H1 (cell line): ENCODE data around the gene SEC14L3. TPM values are rescaled to one million over a fixed set of nuclear protein-coding genes. Genes with fewer than 3 reads are reported as not detected.

Source experiments
- CTCF ChIA-PET: fragments of 300-600 bp; sonication (Branson Sonifier 250); formaldehyde crosslinking; loops from one replicate; lab custom pipeline; 2021; ENCODE audit not compliant: partially characterized antibody; lab: Charles Lee
- POLR2A ChIA-PET: fragments of 300-600 bp; sonication (Branson Sonifier 250); formaldehyde crosslinking; loops from one replicate; lab custom pipeline; 2021; ENCODE audit warnings: inconsistent platforms; ENCODE audit not compliant: partially characterized antibody; lab: Charles Lee
- DNase-seq, 2 experiments: peaks; one replicate each; pipeline versions ENCODE4 v3.0.0 to v3.0.0-alpha.2; 2010 to 2022; ENCODE audit warnings: low spot score in 2 of 2, low read depth in 1 of 2, mixed read lengths in 1 of 2
- FAIRE-seq: peaks from 2 replicates; lab custom pipeline; 2011; peaks lifted over from hg19 to GRCh38; lab: Jason Lieb, UNC
- H2AFZ ChIP-seq: 2 replicates; pipeline ENCODE4 v1.8.1; 2012; ENCODE audit warnings: low read length, inconsistent platforms
- H2AK5ac ChIP-seq: 2 replicates; pipeline ENCODE4 v1.6.1; 2013; ENCODE audit warnings: low read depth, low read length
- H2BK120ac ChIP-seq: replicated peaks from 2 replicates; pipeline ENCODE3; 2013; ENCODE audit warnings: low read depth, low read length, inconsistent platforms
- H2BK12ac ChIP-seq: 2 replicates; pipeline ENCODE4 v1.6.1; 2013; ENCODE audit warnings: low read depth, low read length
- H2BK15ac ChIP-seq: 2 replicates; pipeline ENCODE4 v1.6.1; 2013; ENCODE audit warnings: low read length
- H2BK20ac ChIP-seq: 2 replicates; pipeline ENCODE4 v1.6.1; 2013; ENCODE audit warnings: low read length
- H2BK5ac ChIP-seq: 2 replicates; pipeline ENCODE4 v1.6.1; 2013; ENCODE audit warnings: low read depth, low read length
- H3K14ac ChIP-seq: 2 replicates; pipeline ENCODE4 v1.6.1; 2013; ENCODE audit warnings: inconsistent platforms; ENCODE audit not compliant: insufficient read length
- H3K18ac ChIP-seq: 2 replicates; pipeline ENCODE4 v1.6.1; 2013; ENCODE audit warnings: low read length; ENCODE audit errors: extremely low read depth
- H3K23ac ChIP-seq: 2 replicates; pipeline ENCODE4 v1.6.1; 2013; ENCODE audit warnings: inconsistent platforms; ENCODE audit not compliant: insufficient read length
- H3K23me2 ChIP-seq: 2 replicates; pipeline ENCODE4 v1.6.1; 2013; ENCODE audit warnings: low read depth, low read length
- H3K27ac ChIP-seq: 2 replicates; pipeline ENCODE4 v1.6.1; 2011; ENCODE audit warnings: low read depth, low read length, inconsistent platforms
- H3K27me3 ChIP-seq, 4 experiments: replicated peaks in 1 of 4; 1 replicate in 1 of 4; 2 replicates in 3 of 4; pipeline versions ENCODE4 v1.6.1 to v1.8.1; 2011 to 2013; ENCODE audit warnings: low read length in 3 of 4, mild to moderate bottlenecking in 3 of 4, inconsistent platforms in 2 of 4, mixed read lengths in 2 of 4, moderate library complexity in 1 of 4; ENCODE audit not compliant: control insufficient read depth in 3 of 4, insufficient read depth in 3 of 4; ENCODE audit errors: extremely low read depth in 1 of 4
- H3K36me3 ChIP-seq, 4 experiments: 2 replicates each; pipeline versions ENCODE4 v1.6.1 to v1.8.1; 2011 to 2013; ENCODE audit warnings: mild to moderate bottlenecking in 4 of 4, low read length in 3 of 4, moderate library complexity in 2 of 4, control low read depth in 1 of 4, inconsistent platforms in 1 of 4; ENCODE audit not compliant: insufficient read depth in 4 of 4, control insufficient read depth in 2 of 4
- H3K4ac ChIP-seq: replicated peaks from 2 replicates; pipeline ENCODE3; 2013; ENCODE audit warnings: low read length, low read depth, mixed read lengths, inconsistent platforms; ENCODE audit not compliant: insufficient read length
- H3K4me1 ChIP-seq, 4 experiments: replicated peaks in 1 of 4; 1 replicate in 1 of 4; 2 replicates in 3 of 4; pipeline versions ENCODE4 v1.6.1 to v1.8.1; 2011 to 2013; ENCODE audit warnings: low read length in 3 of 4, inconsistent platforms in 2 of 4, mixed read lengths in 1 of 4; ENCODE audit not compliant: insufficient read depth in 4 of 4, control insufficient read depth in 3 of 4
- H3K4me2 ChIP-seq, 2 experiments: 2 replicates each; pipeline versions ENCODE4 v1.6.1 to v1.8.1; 2011 to 2013; ENCODE audit warnings: low read depth in 2 of 2, low read length in 2 of 2, control low read depth in 1 of 2, inconsistent platforms in 1 of 2, mild to moderate bottlenecking in 1 of 2; ENCODE audit not compliant: insufficient read depth in 1 of 2
- H3K4me3 ChIP-seq, 4 experiments: fragments of 200-600, 300-600 bp in 1 of 4; sonication (generic), shearing (Covaris generic), sonication (Bioruptor Twin) in 1 of 4; 2 replicates each; pipeline versions ENCODE4 v1.5.1 to v1.8.1; 2011 to 2016; ENCODE audit warnings: low read length in 4 of 4, low read depth in 3 of 4, control low read depth in 2 of 4, inconsistent platforms in 2 of 4, mild to moderate bottlenecking in 2 of 4, mixed read lengths in 1 of 4, moderate library complexity in 1 of 4; ENCODE audit not compliant: insufficient read depth in 2 of 4; ENCODE audit errors: extremely low read depth in 1 of 4
- H3K56ac ChIP-seq: replicated peaks from 2 replicates; pipeline ENCODE3; 2013; ENCODE audit warnings: low read depth, mild to moderate bottlenecking, mixed read lengths, low read length, inconsistent platforms; ENCODE audit not compliant: insufficient read length
- H3K79me1 ChIP-seq: 2 replicates; pipeline ENCODE4 v1.6.1; 2013; ENCODE audit warnings: low read depth, low read length, control low read depth
- H3K79me2 ChIP-seq, 2 experiments: 2 replicates each; pipeline versions ENCODE4 v1.6.1 to v1.8.1; 2012 to 2013; ENCODE audit warnings: low read length in 2 of 2, mild to moderate bottlenecking in 2 of 2, inconsistent platforms in 1 of 2; ENCODE audit not compliant: insufficient read depth in 2 of 2, control insufficient read depth in 1 of 2
- H3K9ac ChIP-seq, 4 experiments: replicated peaks in 1 of 4; 1 replicate in 1 of 4; 2 replicates in 3 of 4; pipeline versions ENCODE4 v1.6.1 to v1.8.1; 2011 to 2013; ENCODE audit warnings: low read depth in 3 of 4, low read length in 3 of 4, control low read depth in 2 of 4, mild to moderate bottlenecking in 2 of 4, moderate library complexity in 2 of 4, inconsistent platforms in 1 of 4; ENCODE audit errors: extremely low read depth in 1 of 4
- H3K9me3 ChIP-seq, 2 experiments: 2 replicates each; pipeline versions ENCODE4 v1.6.1 to v1.8.1; 2012 to 2013; ENCODE audit warnings: mild to moderate bottlenecking in 2 of 2, moderate library complexity in 2 of 2, control low read depth in 1 of 2, inconsistent platforms in 1 of 2, low read depth in 1 of 2, low read length in 1 of 2, mixed read lengths in 1 of 2; ENCODE audit not compliant: insufficient read depth in 2 of 2
- H4K20me1 ChIP-seq, 2 experiments: replicated peaks in 1 of 2; 2 replicates each; pipeline versions ENCODE3 to v1.8.1; 2011 to 2013; ENCODE audit warnings: inconsistent platforms in 2 of 2, low read length in 2 of 2, mild to moderate bottlenecking in 1 of 2; ENCODE audit not compliant: insufficient read depth in 2 of 2, control insufficient read depth in 1 of 2
- H4K5ac ChIP-seq: 2 replicates; pipeline ENCODE4 v1.6.1; 2013; ENCODE audit warnings: low read length, low read depth, mixed read lengths, inconsistent platforms; ENCODE audit not compliant: insufficient read length
- H4K8ac ChIP-seq: 2 replicates; pipeline ENCODE4 v1.8.0; 2013; ENCODE audit warnings: mild to moderate bottlenecking, moderate library complexity, low read length, inconsistent platforms; ENCODE audit not compliant: insufficient read depth; ENCODE audit errors: extremely low read depth
- H4K91ac ChIP-seq: replicated peaks from 2 replicates; pipeline ENCODE3; 2013; ENCODE audit warnings: low read length, mixed read lengths, inconsistent platforms; ENCODE audit not compliant: insufficient read length
- RAD21 ChIP-seq, 2 experiments: IDR thresholded peaks in 1 of 2; conservative IDR thresholded peaks in 1 of 2; 2 replicates each; pipeline ENCODE4 v1.6.1; 2011; ENCODE audit warnings: low read depth in 2 of 2, low read length in 2 of 2, improper control_type of control experiment in 1 of 2, inconsistent platforms in 1 of 2, mild to moderate bottlenecking in 1 of 2, moderate library complexity in 1 of 2
- SP4 ChIP-seq: IDR thresholded peaks from 2 replicates; pipeline ENCODE4 v1.6.1; 2012; ENCODE audit warnings: low read length, inconsistent platforms
- WGBS, 2 experiments: shearing (Covaris generic) in 1 of 2; methylation state at CpG; one replicate each; pipeline versions ENCODE4 v1.1.6 to v1.1.7; 2013 to 2015; ENCODE audit warnings: low lambda C conversion rate in 2 of 2, mixed read lengths in 2 of 2, inconsistent platforms in 1 of 2, low coverage in 1 of 2, missing lambda C conversion rate in 1 of 2; ENCODE audit not compliant: insufficient replicate concordance in 2 of 2, insufficient coverage in 1 of 2, insufficient read length in 1 of 2; ENCODE audit errors: extremely low coverage in 1 of 2, missing lambda C conversion rate in 1 of 2; 5-methylcytosine and 5-hydroxymethylcytosine counted together
- polyA plus RNA-seq, 7 experiments: library from polyadenylated mRNA; depleted of rRNA in 3 of 7; stranded (reverse) in 5 of 7; unstranded in 2 of 7; fragments of >200 nt in 5 of 7; fragments of 200-250 nt in 2 of 7; gene quantifications; 1 replicate in 5 of 7; 2 replicates in 1 of 7; 4 replicates in 1 of 7; pipeline versions ENCODE4 v1.2.1 to v1.2.3, GENCODE V29; 2011 to 2013; ENCODE audit warnings: missing spikeins in 2 of 7, mixed read lengths in 2 of 7
- total RNA-seq: library from RNA; stranded (reverse); fragmentation: NEBNext Ultra II Directional; extraction: Animal tissue kit (Norgen Biotek cat#: 25700); gene quantifications from 2 replicates; pipeline ENCODE4 v1.2.1, GENCODE V29; 2021
- TF ChIP-seq, protein P1 (sequence below), 3 experiments: IDR thresholded peaks; 1 replicate in 2 of 3; 2 replicates in 1 of 3; pipeline versions ENCODE4 v1.5.1 to v1.6.1; 2011; ENCODE audit warnings: low read length in 3 of 3, mild to moderate bottlenecking in 3 of 3, inconsistent platforms in 2 of 3, low read depth in 1 of 3, moderate library complexity in 1 of 3; ENCODE audit not compliant: insufficient read depth in 1 of 3; ENCODE audit errors: control extremely low read depth in 1 of 3

The SEC14L3 gene
- total and polyA plus RNA-seq, 2 of the 8 experiments (the other 6 are each of a cell fraction or from before 2014, with no cell fraction given), result not detected

DNA sequence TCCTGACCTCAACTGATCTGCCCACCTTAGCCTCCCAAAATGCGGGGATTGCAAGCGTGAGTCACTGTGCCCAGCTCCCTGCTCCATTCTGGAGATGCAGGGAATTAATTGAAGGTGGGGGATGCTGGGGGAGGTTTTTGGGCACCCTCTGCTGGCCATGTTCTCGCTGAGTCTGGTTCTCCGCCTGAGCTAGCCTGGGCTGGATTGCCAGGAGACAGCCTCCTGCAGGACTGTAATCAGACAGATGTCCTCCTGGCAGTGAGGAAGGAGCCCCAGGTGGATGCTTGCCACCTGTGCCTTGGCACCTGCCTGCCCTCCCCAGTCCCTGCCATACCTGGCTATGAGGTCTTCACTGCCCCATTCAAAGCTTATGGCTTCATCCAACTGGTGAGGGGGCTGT, 40.9 kb downstream of the SEC14L3 start:
- H3K14ac ChIP-seq, result no peak overlapping the region
- POLR2A ChIA-PET, result interaction anchor here (1.3 kb wide), 1 partner anchor 14 kb away, joined by 3 read pairs; no protein-coding TSS in a partner anchor
- no peaks in the 10 kb centered on the region; the same call in 1 of the 2 replicates for H3K79me1 ChIP-seq
- FAIRE-seq (no peak), DNase-seq (no peak)
- H3K23me2 ChIP-seq, result peaks cover 4% of the 10 kb centered on the region; the same call in 1 of the 2 replicates
- CTCF ChIA-PET, result interaction anchor here (0.6 to 12.0 kb wide), 13 partner anchors 9 to 154 kb away, joined by 3 to 164 read pairs (median 4); partner anchors contain the start of genes CCDC157, RNF215, SEC14L2 and SF3A1
- H3K27ac ChIP-seq, result no peak overlapping the region
- H3K79me2 ChIP-seq, result 0 out of 4 replicates have a peak, but pooled peaks cover 0 to 2% of the 10 kb centered on the region in 2 experiments
- no peak overlapping the region for H2AK5ac ChIP-seq
- no peak overlapping the region for H3K4me3 ChIP-seq
- no peak overlapping the region for H4K8ac ChIP-seq
- no peak overlapping the region for H4K91ac ChIP-seq
- no peak overlapping the region; the same call in 1 of the 2 replicates for H2BK12ac ChIP-seq
- peaks cover 0 to 23% of the 10 kb centered on the region in 2 experiments for H4K20me1 ChIP-seq
- WGBS, 2 experiments, result 70% methylated on average over 4 of the region's 4 CpGs; no CpG with 5 or more reads in 1 of the 2 experiments
- no peak overlapping the region for H3K4ac ChIP-seq
- no peaks in the 10 kb centered on the region for H3K27me3 ChIP-seq
- no peak overlapping the region for H2BK15ac ChIP-seq
- no peak overlapping the region for H3K18ac ChIP-seq
- H3K56ac ChIP-seq, result no peak overlapping the region
- no peak overlapping the region for H3K4me2 ChIP-seq
- peaks cover 0 to 16% (median 6%) of the 10 kb centered on the region in 4 experiments; a peak in 5 of 7 replicates for H3K4me1 ChIP-seq
- no peak overlapping the region for H3K9ac ChIP-seq
- no peak overlapping the region for H2BK20ac ChIP-seq
- no peak overlapping the region for H2BK120ac ChIP-seq
- TF ChIP-seq SP4 (no peak), RAD21 (IDR thresholded peaks at IDR 0.05 in 1 of 2, conservative IDR thresholded peaks at IDR 0.05 in 1 of 2; ENCODE audit: low read depth in 2 of 2, low read length in 2 of 2) (peak; percentile 22 to 23; a peak in 2 of 4 replicates)
- TF ChIP-seq, protein P1, sequence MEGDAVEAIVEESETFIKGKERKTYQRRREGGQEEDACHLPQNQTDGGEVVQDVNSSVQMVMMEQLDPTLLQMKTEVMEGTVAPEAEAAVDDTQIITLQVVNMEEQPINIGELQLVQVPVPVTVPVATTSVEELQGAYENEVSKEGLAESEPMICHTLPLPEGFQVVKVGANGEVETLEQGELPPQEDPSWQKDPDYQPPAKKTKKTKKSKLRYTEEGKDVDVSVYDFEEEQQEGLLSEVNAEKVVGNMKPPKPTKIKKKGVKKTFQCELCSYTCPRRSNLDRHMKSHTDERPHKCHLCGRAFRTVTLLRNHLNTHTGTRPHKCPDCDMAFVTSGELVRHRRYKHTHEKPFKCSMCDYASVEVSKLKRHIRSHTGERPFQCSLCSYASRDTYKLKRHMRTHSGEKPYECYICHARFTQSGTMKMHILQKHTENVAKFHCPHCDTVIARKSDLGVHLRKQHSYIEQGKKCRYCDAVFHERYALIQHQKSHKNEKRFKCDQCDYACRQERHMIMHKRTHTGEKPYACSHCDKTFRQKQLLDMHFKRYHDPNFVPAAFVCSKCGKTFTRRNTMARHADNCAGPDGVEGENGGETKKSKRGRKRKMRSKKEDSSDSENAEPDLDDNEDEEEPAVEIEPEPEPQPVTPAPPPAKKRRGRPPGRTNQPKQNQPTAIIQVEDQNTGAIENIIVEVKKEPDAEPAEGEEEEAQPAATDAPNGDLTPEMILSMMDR (IDR thresholded peaks at IDR 0.05; ENCODE audit: control extremely low read depth in 1 of 3, insufficient read depth in 1 of 3, low read depth in 1 of 3, low read length in 3 of 3), result peak in 2 of 3 experiments; percentile 22 to 37; a peak in 2 of 4 replicates
- TF ChIP-seq, all 59 proteins: peak for 2
- no peak overlapping the region for H2AFZ ChIP-seq
- peaks cover 2 to 10% (median 7%) of the 10 kb centered on the region in 4 experiments; a peak in 6 of 8 replicates for H3K36me3 ChIP-seq
- H3K23ac ChIP-seq, result no peak overlapping the region
- H4K5ac ChIP-seq, result no peak overlapping the region
- no peaks in the 10 kb centered on the region for H3K9me3 ChIP-seq
- no peak overlapping the region for H2BK5ac ChIP-seq
